OCI-LY1 (cell line): ENCODE data around the gene BCAR3.

Source experiments
- CTCF ChIP-seq: fragments of 200-600 bp; sonication (generic), shearing (Covaris generic); IDR thresholded peaks from 2 replicates; pipeline ENCODE4 v1.5.1; 2017; ENCODE audit warnings: mild to moderate bottlenecking, antibody characterized with exemption, low read length, moderate library complexity, mixed read lengths
- EZH2 ChIP-seq: fragments of 200-600 bp; sonication (generic), shearing (Covaris generic); IDR thresholded peaks from 2 replicates; pipeline ENCODE4 v1.8.0; 2017; ENCODE audit warnings: borderline replicate concordance, mixed run types, mild to moderate bottlenecking, antibody characterized with exemption, low read length, moderate library complexity, mixed read lengths

DNA sequence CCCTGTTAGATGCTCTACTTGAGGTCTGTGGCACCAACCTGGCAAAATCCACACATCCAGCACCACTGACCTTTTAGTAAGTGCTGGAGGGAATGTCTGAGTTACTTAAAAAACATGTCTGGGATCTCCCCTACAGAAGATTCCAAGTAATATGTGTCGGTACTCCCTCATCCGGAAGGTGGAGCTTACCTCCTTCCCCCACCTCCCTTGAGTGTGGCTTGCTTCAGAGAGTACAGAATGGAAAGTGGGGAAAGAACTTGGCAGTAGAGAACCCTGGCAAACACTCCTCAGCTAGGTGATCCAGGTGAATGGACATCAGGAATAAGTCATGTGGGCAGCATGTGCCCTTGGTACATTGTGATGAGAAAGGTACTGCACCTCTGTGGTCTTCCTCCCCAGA, 49.0 kb upstream of the BCAR3 start:
- TF ChIP-seq CTCF (no peak), EZH2 (no peak)
